SK-N-SH treated with all-trans-retinoic acid at 6 μM for 48 hours (cell line): ENCODE data around the gene GRB7.

Experiments
- ATAC-seq: fragments of 200-7000 bp; cut with Tn5 transposase; 3 replicates; pipeline ENCODE4 v1.9.1; 2020; ENCODE audit warnings: mild to moderate bottlenecking, moderate library complexity
- ARNTL ChIP-seq: fragments of 450-650 bp; formaldehyde crosslinking; IDR thresholded peaks from 2 replicates; pipeline ENCODE4 v1.5.0; 2020; ENCODE audit warnings: low read depth, mild to moderate bottlenecking, moderate library complexity, borderline replicate concordance
- CSDC2 ChIP-seq: fragments of 250-450 bp; sonication (Bioruptor Pico); IDR thresholded peaks from 2 replicates; pipeline ENCODE4 v1.5.0; 2020; ENCODE audit warnings: mild to moderate bottlenecking, moderate library complexity
- ESRRG ChIP-seq: fragments of 250-450 bp; sonication (Bioruptor Pico); IDR thresholded peaks from 2 replicates; pipeline ENCODE4 v1.6.1; 2021; ENCODE audit warnings: mild to moderate bottlenecking
- GLIS3 ChIP-seq: fragments of 250-450 bp; sonication (Bioruptor Pico); IDR thresholded peaks from 2 replicates; pipeline ENCODE4 v1.5.0; 2020; ENCODE audit warnings: mild to moderate bottlenecking, moderate library complexity
- ISL1 ChIP-seq: fragments of 250-450 bp; sonication (Bioruptor Pico); IDR thresholded peaks from 2 replicates; pipeline ENCODE4 v2.1.2; 2022; ENCODE audit warnings: mild to moderate bottlenecking, moderate library complexity
- PPARA ChIP-seq: fragments of 250-450 bp; sonication (Bioruptor Pico); IDR thresholded peaks from 2 replicates; pipeline ENCODE4 v1.5.0; 2020; ENCODE audit warnings: mild to moderate bottlenecking, borderline replicate concordance
- SNAI2 ChIP-seq: fragments of 250-450 bp; sonication (Bioruptor Pico); IDR thresholded peaks from 2 replicates; pipeline ENCODE4 v1.5.0; 2020; ENCODE audit warnings: mild to moderate bottlenecking, moderate library complexity
- TCF4 ChIP-seq: fragments of 250-450 bp; sonication (Bioruptor Pico); IDR thresholded peaks from 2 replicates; pipeline ENCODE4 v1.8.0; 2021; ENCODE audit warnings: mild to moderate bottlenecking, moderate library complexity, borderline replicate concordance
- ZC3H10 ChIP-seq: fragments of 250-450 bp; sonication (Bioruptor Pico); IDR thresholded peaks from 2 replicates; pipeline ENCODE4 v1.5.1; 2021; ENCODE audit warnings: mild to moderate bottlenecking, moderate library complexity
- ZFP3 ChIP-seq: fragments of 250-450 bp; sonication (Bioruptor Pico); IDR thresholded peaks from 2 replicates; pipeline ENCODE4 v1.5.0; 2020; ENCODE audit warnings: mild to moderate bottlenecking, moderate library complexity
- ZFP30 ChIP-seq: fragments of 450-650 bp; formaldehyde crosslinking; IDR thresholded peaks from 2 replicates; pipeline ENCODE4 v1.5.0; 2022; ENCODE audit warnings: mild to moderate bottlenecking, moderate library complexity
- ZNF70 ChIP-seq: fragments of 450-650 bp; formaldehyde crosslinking; IDR thresholded peaks from 2 replicates; pipeline ENCODE4 v1.5.0; 2020; ENCODE audit warnings: mild to moderate bottlenecking, moderate library complexity
- ZNF8 ChIP-seq: fragments of 450-650 bp; formaldehyde crosslinking; IDR thresholded peaks from 2 replicates; pipeline ENCODE4 v1.5.0; 2020; ENCODE audit warnings: mild to moderate bottlenecking, moderate library complexity
- TF ChIP-seq, protein P1 (sequence below): fragments of 250-450 bp; sonication (Bioruptor Pico); IDR thresholded peaks from 2 replicates; pipeline ENCODE4 v1.8.0; 2021; ENCODE audit warnings: low read depth, mild to moderate bottlenecking, moderate library complexity, borderline replicate concordance
- TF ChIP-seq, protein P2 (sequence below): fragments of 250-450 bp; sonication (Bioruptor Pico); IDR thresholded peaks from 2 replicates; pipeline ENCODE4 v1.5.0; 2020; ENCODE audit warnings: mild to moderate bottlenecking, moderate library complexity
- TF ChIP-seq, protein P3 (sequence below): fragments of 250-450 bp; sonication (Bioruptor Pico); IDR thresholded peaks from 2 replicates; pipeline ENCODE4 v1.5.1; 2021; ENCODE audit warnings: mild to moderate bottlenecking, moderate library complexity

GRB7 gene

DNA sequence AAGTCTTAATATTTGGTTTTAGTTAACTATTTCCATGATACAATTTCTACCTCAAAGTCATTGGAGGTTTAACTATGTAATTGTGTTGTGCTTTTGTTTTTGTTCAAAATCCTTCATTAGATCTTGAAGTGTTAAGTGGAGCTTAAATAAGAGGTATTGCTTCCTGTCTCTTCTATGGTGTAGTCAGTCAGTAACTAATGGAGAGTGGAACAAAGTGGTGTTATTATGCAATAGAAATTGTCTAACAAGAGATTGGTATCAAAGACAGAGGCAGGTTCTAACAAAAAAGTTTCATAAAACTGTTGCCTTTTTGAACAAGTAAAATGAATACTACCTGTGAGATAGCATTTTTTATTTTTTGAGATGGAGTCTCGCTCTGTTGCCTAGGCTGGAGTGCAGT is 45.2 kb downstream of the GRB7 start (continued):
- TF ChIP-seq ZFP3 (no peak), ESRRG (no peak)
- TF ChIP-seq, all 23 proteins: peak for 0

DNA sequence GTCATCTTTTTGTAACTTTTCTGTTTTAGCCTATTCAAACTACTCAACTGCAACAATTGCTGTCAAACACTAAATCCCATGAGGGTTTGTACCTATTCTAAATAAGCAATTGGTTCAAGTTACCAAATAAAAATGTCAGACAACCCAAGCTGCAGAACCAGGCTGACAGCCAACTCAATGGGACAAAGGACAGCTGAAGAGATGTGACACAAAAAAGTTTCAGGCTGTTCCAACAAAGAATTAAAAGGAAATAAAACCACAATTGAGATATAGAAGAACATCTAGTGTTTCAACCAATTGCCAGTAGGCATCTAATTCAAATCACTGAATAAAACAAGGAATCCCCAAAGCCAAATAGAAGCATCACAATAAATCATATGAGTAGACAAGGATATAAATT is 49.3 kb downstream of the GRB7 start:
- ATAC-seq: no peak
- TF ChIP-seq ZNF70 (CRISPR knock-in tag): no peak

DNA sequence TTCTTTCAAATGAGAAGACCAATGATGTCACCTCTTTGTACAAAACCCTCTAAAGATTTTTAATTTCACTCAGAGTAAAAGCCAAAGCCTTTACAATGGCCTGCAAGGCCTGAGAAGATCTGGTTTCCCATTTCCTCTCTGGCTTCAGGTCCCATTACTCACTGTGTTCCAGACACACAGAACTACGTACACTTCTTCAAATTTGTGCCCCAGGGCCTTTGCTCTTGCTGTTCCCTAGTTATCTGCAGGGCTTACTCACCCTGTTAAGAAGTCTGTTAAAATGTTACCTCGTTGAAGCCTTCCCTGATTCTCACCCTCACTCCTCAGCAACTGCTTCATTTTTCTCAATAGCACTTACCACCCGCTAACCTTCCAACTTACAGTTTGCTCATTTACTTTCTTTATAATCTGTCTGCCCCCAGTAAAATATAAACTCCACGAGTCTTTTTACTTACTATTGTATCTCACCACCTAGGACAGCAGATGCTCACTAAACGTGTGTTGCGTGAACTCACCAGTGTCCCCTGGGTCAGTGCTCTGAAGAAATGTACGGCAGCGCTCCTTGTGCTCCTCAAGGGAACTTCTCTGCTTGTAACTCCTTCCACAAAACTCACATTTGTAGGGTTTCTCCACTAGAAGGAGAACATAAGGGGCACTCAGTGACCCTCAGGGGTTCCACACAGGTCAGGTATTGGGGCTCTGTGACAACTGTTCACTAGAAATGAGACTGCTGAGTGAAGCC is 50.2 kb downstream of the GRB7 start:
- no peak for ATAC-seq
- TF ChIP-seq ISL1 (CRISPR knock-in tag): no peak
- TF ChIP-seq CSDC2 (CRISPR knock-in tag): no peak
- no peak for TF ChIP-seq ESRRG
- TF ChIP-seq GLIS3 (CRISPR knock-in tag): no peak
- no peak for TF ChIP-seq SNAI2 (CRISPR knock-in tag)
- TF ChIP-seq ARNTL (CRISPR knock-in tag): no peak
- no peak for TF ChIP-seq ZNF8 (CRISPR knock-in tag)
- no peak for TF ChIP-seq ZFP3

DNA sequence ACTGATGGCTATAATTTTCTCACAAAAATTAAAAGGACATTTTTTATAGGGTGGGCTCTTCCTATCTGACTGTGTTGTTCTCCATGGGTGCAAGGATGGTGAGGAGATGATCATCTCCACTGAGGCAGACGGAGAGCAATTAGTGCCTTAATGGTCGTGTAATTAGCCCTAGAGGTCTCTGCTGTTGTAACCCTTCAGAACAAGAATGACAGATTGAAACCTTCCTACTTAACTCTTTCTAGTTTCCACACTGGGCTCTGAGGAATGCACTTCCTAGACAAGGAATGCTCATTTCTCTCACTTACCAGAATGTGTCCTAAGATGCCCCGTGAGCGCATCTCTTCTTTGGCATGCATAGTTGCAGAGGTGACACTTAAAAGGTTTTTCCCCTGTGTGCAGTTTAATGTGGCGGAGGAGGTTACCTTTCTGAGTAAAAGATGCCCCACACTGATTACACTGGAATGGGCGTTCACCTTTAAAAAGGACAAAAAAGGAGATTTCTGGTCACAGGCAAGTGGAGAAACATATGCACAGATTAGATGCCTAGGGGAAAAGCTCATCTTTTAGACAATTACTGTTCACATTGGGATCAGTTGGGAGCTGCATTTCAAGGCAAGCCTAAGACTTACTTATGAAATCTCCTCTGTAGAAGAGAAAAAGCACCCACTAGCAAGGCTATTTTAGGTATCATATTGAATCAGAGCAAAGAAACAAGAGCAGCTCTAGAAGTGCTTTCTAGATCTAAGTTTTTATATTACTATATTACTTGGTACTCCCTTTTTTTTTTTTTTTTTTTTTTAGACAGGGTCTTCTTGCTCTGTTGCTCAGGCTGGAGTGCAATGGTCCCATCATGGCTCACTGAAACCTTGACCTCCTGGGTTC is 53.6 kb downstream of the GRB7 start:
- no peak for TF ChIP-seq TCF4
- TF ChIP-seq CSDC2 (CRISPR knock-in tag): no peak
- TF ChIP-seq PPARA (CRISPR knock-in tag): no peak
- TF ChIP-seq ZFP30 (CRISPR knock-in tag): no peak
- TF ChIP-seq ZFP3: no peak
- no peak for TF ChIP-seq ARNTL (CRISPR knock-in tag)
- TF ChIP-seq, protein P1, sequence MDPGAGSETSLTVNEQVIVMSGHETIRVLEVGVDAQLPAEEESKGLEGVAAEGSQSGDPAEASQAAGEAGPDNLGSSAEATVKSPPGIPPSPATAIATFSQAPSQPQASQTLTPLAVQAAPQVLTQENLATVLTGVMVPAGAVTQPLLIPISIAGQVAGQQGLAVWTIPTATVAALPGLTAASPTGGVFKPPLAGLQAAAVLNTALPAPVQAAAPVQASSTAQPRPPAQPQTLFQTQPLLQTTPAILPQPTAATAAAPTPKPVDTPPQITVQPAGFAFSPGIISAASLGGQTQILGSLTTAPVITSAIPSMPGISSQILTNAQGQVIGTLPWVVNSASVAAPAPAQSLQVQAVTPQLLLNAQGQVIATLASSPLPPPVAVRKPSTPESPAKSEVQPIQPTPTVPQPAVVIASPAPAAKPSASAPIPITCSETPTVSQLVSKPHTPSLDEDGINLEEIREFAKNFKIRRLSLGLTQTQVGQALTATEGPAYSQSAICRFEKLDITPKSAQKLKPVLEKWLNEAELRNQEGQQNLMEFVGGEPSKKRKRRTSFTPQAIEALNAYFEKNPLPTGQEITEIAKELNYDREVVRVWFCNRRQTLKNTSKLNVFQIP (CRISPR knock-in tag): no peak
- TF ChIP-seq SNAI2 (CRISPR knock-in tag): no peak
- no peak for TF ChIP-seq ZC3H10 (CRISPR knock-in tag)
- ATAC-seq: no peak

DNA sequence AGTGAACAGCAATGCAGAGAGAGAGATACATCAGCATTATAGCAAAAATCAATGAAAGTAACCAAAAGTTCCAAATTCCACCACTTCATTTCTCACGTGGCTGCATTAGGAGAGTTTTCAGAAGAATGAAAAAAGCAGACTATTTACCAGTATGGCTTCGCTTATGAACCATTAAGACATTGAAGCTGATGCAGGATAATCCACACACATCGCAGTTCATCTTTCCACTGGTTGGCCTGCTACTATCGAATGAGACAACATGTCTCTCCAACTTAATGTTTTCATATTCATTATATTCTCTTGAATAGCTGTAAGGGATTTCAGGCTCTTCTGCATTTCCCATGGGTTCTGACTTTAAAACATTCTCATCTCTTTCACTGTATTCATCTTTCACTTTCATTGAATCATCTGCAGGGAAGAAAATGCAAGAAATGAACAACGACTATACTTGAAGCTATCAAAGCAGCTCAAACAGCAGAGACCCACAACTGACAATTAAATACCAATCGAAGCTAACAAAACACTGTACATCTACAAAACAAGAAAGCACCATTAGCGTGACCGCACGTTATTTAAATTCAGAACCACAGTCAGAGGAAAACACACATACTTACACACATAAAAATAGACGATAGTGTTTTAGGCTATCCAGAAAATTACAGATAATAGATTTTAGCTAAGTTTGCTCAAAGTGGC is 54.9 kb downstream of the GRB7 start:
- TF ChIP-seq GLIS3 (CRISPR knock-in tag) (no peak), CSDC2 (CRISPR knock-in tag) (no peak), SNAI2 (CRISPR knock-in tag) (no peak), TCF4 (no peak), ZFP3 (no peak), ZC3H10 (CRISPR knock-in tag) (no peak), ARNTL (CRISPR knock-in tag) (no peak)
- TF ChIP-seq, protein P1 (CRISPR knock-in tag): no peak
- TF ChIP-seq, protein P2, sequence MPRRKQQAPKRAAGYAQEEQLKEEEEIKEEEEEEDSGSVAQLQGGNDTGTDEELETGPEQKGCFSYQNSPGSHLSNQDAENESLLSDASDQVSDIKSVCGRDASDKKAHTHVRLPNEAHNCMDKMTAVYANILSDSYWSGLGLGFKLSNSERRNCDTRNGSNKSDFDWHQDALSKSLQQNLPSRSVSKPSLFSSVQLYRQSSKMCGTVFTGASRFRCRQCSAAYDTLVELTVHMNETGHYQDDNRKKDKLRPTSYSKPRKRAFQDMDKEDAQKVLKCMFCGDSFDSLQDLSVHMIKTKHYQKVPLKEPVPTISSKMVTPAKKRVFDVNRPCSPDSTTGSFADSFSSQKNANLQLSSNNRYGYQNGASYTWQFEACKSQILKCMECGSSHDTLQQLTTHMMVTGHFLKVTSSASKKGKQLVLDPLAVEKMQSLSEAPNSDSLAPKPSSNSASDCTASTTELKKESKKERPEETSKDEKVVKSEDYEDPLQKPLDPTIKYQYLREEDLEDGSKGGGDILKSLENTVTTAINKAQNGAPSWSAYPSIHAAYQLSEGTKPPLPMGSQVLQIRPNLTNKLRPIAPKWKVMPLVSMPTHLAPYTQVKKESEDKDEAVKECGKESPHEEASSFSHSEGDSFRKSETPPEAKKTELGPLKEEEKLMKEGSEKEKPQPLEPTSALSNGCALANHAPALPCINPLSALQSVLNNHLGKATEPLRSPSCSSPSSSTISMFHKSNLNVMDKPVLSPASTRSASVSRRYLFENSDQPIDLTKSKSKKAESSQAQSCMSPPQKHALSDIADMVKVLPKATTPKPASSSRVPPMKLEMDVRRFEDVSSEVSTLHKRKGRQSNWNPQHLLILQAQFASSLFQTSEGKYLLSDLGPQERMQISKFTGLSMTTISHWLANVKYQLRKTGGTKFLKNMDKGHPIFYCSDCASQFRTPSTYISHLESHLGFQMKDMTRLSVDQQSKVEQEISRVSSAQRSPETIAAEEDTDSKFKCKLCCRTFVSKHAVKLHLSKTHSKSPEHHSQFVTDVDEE (CRISPR knock-in tag): no peak
- TF ChIP-seq, protein P3, sequence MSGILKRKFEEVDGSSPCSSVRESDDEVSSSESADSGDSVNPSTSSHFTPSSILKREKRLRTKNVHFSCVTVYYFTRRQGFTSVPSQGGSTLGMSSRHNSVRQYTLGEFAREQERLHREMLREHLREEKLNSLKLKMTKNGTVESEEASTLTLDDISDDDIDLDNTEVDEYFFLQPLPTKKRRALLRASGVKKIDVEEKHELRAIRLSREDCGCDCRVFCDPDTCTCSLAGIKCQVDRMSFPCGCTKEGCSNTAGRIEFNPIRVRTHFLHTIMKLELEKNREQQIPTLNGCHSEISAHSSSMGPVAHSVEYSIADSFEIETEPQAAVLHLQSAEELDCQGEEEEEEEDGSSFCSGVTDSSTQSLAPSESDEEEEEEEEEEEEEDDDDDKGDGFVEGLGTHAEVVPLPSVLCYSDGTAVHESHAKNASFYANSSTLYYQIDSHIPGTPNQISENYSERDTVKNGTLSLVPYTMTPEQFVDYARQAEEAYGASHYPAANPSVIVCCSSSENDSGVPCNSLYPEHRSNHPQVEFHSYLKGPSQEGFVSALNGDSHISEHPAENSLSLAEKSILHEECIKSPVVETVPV (CRISPR knock-in tag): no peak
- no peak for ATAC-seq
